HG03095 (cell line): ENCODE results near the gene FBXW12.

ENCODE experiments used
- ATAC-seq: cut with Tn5 transposase; IDR thresholded peaks from one replicate; pipeline ENCODE4 v1.9.1; 2021; ENCODE audit warnings: moderate library complexity; ENCODE audit not compliant: unreplicated experiment

FBXW12 gene

DNA sequence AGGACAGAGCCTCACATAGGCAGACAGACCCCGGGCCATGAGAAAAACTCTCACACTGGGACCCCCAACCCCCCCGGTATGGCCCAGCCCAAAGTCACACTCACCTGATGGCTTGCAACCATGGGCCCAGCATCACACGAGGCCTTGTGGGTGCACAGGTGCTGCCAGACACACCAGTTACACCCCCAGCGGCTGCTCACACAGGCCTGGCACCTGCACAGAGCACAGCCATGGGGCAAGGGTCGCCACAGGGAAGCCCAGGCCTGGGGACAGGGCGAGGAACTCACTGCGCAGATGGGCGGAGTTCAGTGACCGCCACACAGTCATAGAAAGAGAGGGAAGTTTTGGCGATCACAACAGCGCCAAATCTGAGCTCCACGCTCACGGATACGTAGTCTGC, 48.5 kb downstream of the FBXW12 start:
- no peak for ATAC-seq

DNA sequence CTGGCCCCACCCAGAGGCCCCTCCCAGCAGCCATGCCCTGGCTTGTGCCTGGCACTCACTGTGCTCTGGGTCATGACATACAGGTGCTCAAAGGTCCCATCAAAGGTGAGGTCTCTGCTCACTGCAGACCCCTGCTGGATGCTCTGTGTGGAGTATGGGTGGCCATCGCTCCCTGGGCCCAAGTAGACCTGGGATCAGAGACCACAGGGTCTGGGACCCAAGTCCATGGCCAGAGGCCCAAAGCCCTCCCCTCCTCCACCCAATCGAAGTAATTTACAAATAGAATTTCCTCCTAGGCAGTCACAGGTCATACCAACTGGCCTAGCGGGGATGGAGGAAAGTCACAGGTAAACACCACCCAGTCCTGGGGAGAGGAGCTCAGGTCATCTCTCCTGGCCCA, 50.3 kb downstream of the FBXW12 start:
- ATAC-seq, result no peak

GRCh38 chr3:48422681-48423080, 50.7 kb downstream of the FBXW12 start:
- no peak for ATAC-seq

DNA sequence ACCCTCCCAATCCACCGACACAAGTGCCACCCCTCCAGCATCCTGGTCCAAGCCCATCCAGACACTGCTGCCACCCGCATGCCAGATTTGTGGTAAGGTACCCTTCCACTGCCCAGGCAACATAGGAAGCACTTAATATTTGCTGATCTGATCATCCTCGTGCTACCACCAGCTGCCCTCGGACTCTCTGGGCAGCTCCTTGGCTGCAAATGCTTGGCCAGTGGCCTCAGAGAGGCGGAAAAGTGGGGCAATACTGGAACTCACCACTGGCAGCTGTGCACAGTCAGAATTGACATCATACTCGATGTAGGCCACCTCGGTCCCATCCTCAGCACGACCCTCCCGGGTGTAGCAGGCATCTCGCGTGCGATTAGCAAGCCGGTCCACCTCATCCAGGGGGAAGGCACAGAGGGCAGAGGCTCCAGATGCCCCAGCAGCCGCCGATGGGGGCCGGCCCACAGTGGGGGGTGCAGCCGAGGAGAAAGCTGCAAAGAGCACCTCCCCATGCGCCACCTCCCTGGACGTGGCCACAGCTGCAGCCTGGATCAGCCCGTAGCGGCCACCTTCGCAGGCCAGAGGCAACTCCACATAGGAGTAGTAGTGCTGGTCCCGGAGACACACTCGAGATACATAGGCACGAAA, 51.3 kb downstream of the FBXW12 start:
- ATAC-seq, result no peak

DNA sequence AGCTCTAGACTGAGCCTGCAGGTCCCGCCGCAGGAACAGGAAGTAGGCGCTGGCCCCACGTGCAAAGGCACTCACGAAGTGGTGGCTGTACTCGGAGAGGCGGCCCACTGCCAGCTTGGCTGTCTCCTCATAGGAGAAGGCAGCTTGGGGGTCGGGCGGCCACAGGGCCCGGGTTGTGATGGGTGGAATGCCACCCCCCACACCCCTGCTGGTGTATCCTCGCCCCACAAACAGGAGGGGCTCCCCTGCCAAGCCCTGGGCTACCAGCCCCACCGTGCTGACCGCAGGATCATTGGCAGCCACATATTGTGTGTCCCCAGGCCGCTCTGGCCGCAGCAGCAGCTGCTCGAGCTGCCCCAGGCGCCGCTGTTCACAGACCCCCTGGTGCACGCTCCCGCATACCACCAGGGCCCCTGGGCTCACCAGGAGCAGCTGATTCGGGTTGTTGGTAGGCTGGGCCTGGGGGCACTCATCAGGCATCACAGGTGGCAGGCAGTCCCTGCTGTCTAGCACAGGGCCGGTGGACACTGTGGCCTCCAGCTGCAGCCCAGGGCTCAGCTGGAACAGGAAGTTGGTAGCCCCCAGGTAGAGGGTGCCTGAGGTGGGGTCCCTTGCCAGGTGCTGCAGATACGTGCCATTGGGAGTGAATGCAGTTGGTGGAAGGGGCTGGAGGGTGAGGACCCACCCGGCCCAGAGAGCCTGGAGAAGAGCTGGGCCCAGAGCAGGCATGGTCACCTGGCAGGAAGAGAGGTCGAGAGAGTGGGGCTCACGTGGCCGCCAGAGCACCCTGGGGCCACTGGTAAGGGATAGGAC, 52.1 kb downstream of the FBXW12 start:
- no peak for ATAC-seq

DNA sequence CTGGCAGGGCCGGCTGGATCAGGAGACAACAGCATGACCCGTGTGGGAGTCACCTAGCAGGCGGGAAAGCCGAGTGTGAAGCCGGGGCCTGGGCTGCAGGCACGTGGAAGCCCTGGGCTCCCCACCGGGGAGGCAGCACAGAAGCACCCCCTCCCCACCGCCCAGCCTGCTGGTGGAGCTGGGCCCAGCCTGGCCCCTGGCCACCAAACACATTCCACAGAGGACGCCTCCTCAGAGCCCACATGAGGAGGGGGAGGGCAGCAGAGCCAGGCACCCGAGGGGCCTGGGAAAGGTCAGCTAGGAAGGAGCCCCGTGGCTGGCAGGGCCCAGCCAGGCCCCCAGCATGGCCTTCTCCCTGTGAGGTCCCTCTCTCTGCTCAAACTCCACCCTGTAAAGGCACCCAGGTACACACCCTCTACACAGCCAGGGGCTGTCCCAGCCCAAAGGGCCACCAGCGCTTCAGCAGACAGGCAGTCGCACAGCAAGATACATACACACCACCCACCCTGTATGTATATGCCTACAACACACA, 53.3 kb downstream of the FBXW12 start:
- ATAC-seq, result no peak

DNA sequence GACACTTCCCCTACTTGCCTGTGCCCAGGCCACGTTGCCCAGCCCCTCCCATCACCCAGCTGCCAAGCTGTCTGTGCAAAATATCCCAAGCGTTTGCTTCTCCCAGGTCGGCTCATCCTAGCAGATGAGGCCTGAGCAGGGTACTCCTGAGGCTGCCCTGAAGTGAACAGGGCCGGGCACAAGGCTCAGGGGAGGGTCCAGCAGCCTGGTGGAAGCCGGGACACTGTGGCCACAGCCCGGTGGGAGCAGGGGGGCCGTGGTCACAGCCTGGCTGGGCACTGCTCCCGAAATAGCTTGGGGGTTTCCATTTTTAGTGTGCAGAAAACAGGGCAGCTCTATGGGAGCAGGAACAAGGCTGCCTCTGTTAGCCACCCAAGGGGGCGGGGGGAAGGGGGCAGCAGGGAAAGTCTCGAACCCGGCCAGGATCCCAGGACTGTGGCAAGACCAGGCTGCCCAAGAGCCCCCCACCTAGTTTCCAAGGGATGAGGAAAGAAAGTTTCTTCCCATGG, 54.4 kb downstream of the FBXW12 start:
- ATAC-seq, result no peak

- no peak for ATAC-seq
These were observed 55.1 kb downstream of the FBXW12 start for GRCh38 chr3:48426944-48427629.

DNA sequence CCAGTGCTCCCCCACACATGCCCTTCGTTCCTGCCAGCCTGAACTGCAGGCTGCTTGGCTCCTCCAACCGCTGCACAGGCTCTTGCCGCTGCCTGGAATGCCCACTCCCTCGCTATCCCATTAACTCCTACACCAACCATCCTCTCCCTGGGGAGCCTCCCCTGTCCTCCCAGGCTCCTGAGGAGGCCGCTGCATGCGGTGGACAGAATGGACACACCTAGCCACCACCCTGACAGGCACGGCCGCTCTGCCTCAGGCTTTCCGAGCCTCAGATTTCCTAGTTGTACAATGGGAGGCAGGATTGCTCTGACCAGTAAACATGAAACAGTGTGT, 55.6 kb downstream of the FBXW12 start:
- ATAC-seq, result no peak

DNA sequence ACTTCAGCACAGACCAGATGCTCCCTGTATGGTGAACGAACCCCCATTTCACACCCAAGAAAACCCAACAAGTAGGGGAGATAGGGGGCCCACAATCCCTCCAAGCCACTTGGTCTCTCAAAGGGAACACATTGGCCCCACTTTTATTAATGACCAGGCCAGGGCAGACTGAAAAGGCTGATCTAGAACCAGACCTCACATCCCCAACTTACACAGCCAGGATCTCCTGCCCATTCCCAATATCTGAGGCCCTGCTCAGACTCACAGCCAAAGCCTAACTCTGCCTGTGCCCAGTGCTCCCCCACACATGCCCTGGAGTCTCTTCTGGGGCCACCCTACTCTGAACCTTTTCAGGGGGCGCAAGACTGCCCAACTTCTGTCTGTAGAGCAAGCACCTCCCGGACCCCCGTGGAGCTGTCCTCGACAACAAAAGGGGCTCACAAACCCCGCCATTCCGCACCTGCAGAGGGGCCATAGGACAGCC, 56.1 kb downstream of the FBXW12 start:
- no peak for ATAC-seq

DNA sequence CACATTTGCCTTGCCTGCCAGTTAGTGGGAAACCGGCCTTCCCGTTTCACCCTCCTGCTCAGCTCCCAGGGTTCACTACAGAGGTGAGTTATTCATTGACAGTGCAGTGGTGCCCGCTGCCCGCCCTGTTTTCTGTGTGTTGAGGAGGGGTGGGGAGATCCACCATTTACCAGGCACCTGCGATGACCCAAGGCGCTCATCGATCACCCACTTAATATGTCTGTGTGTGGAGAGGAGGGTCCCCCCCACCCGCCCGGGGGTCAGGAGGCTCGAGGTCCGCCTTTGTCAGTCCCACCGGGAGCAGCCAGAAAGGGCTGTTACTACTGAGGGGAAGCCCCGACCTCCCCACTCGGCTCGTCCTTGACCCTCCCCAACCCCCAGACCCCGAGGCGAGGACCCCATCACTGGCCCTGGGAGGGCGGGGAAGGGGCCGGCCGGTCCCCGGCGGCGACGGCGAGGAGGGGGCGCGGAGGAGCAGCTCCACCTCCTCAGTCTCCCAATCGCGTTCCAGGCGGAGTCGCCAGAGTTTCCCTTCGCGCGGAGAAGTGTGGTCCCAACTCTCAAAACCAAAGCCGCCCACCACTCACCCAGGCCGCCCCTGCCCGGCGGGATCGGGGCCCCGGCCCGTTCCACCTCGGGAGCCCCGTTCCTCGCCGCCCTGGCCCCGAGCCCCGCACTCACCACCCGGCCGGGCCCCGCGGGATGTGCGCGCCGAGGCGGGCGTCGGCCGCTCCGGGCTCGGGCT, 56.7 kb downstream of the FBXW12 start:
- ATAC-seq, result no peak

- ATAC-seq, result no peak
These were observed 57.4 kb downstream of the FBXW12 start for GRCh38 chr3:48429317-48429959.

GRCh38 chr3:48429960-48430707, 58.1 kb downstream of the FBXW12 start, which contains the start of gene PLXNB1:
PLXNB1 (minus strand) TSS chr3:48430086; CDS start chr3:48424611, 5,475 bp downstream.
- no peak for ATAC-seq

- no peak for ATAC-seq
These were observed 58.7 kb downstream of the FBXW12 start for GRCh38 chr3:48430708-48431101.

DNA sequence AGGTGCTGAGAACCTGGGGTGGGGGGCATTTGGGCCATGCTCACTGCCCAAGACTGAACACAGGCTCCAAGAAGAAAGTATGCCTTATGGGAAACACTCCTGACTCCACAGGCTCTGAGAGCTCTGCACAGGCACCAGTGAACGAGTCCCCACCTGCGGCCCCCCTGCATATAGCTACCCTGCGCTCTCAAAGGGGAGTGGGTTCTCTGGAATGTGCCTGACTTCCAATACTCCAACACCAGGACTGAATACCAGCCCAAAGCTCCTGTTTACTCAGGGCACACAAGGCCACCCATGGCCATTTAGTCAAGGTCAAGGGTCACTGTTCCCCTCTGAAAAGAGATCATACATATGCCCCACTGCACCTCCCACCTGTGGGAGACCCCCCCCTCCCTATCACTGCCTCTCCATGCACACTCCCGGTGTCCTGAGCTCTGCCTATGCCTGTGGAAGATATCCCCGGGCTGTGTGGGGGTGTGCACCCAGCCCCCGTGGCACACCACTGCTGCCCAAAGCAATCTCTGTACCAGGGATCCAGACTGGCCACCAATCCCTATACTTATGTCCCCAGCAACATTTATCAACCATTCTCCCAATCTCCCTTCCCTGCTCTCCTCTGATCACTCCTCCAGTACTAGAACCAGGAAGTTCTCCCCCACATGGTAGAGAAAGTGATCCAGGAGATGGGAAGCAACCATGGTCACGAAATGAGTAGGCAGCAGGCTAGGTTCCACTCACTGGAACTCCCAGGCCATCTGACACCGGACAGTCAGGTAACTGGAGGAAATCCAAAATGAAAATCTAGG, 59.4 kb downstream of the FBXW12 start:
- no peak for ATAC-seq

GRCh38 chr3:48432411-48433371, 60.7 kb downstream of the FBXW12 start:
- no peak for ATAC-seq

- ATAC-seq, result no peak
These were observed 61.6 kb downstream of the FBXW12 start for GRCh38 chr3:48433472-48434118.
